Measurements from ENCODE around the gene MAGI1.

GRCh38 chr3:65368866-65369265 lies 669.9 kb downstream of the MAGI1 start:
- TF ChIP-seq CTCF (IDR thresholded peaks at IDR 0.05) = no peak
- TF ChIP-seq POLR2A (IDR thresholded peaks at IDR 0.05) = no peak
- no peak for TF ChIP-seq POLR2AphosphoS5 (IDR thresholded peaks at IDR 0.05)
